GM12801 (cell line): ENCODE data around the gene MTA1.

Experiments used
- CTCF ChIP-seq: IDR thresholded peaks from one replicate; pipeline ENCODE4 v1.5.1; 2011; ENCODE audit warnings: control low read depth; ENCODE audit not compliant: insufficient read length; ENCODE audit errors: extremely low read depth

MTA1 gene

GRCh38 chr14:105452963-105453362, 33.3 kb downstream of the MTA1 start:
- TF ChIP-seq CTCF = no peak

GRCh38 chr14:105453847-105454246, 34.2 kb downstream of the MTA1 start:
- TF ChIP-seq CTCF = no peak

- no peak for TF ChIP-seq CTCF
Measured at GRCh38 chr14:105455086-105455640, 35.5 kb downstream of the MTA1 start.

GRCh38 chr14:105455766-105456660, 36.4 kb downstream of the MTA1 start:
- no peak for TF ChIP-seq CTCF

GRCh38 chr14:105456736-105457617, 37.4 kb downstream of the MTA1 start:
- no peak for TF ChIP-seq CTCF

GRCh38 chr14:105458010-105458409, 38.4 kb downstream of the MTA1 start:
- TF ChIP-seq CTCF = no peak

- no peak for TF ChIP-seq CTCF
Measured at GRCh38 chr14:105458571-105458970, 38.9 kb downstream of the MTA1 start.
